ENCODE data around the gene RIBC2. TPM values are rescaled to one million over a fixed set of nuclear protein-coding genes. Genes with fewer than 3 reads are reported as not detected.

The RIBC2 gene
- total and polyA plus RNA-seq, 2 of the 13 experiments (the other 11 are each of a cell fraction or from before 2014, with no cell fraction given), result 0.55 TPM; not detected in 1

Other genes starting within 250 kb of the RIBC2 start
- gene NUP50, start 249.8 kb upstream of the RIBC2 start, total RNA-seq (2016; rRNA removed; fragmentation: Illumina TruSeq; extraction: Trizol), result 52.4 and 71.0 TPM in 2 replicates
- 14.1 and 14.2 TPM in 2 replicates for gene NUP50, start 249.8 kb upstream of the RIBC2 start, polyA plus RNA-seq (2011; rRNA removed)
- gene KIAA0930, start 172.8 kb upstream of the RIBC2 start, total RNA-seq (2016; rRNA removed; fragmentation: Illumina TruSeq; extraction: Trizol), result 25.5 and 27.0 TPM in 2 replicates
- 38.2 and 46.3 TPM in 2 replicates for gene KIAA0930, start 172.8 kb upstream of the RIBC2 start, polyA plus RNA-seq (2011; rRNA removed)
- gene UPK3A, start 128.7 kb upstream of the RIBC2 start, total RNA-seq (2016; rRNA removed; fragmentation: Illumina TruSeq; extraction: Trizol), result 10.0 and 10.5 TPM in 2 replicates
- gene UPK3A, start 128.7 kb upstream of the RIBC2 start, polyA plus RNA-seq (2011; rRNA removed), result 12.2 and 13.8 TPM in 2 replicates
- 26.4 and 36.7 TPM in 2 replicates for gene FAM118A, start 103.8 kb upstream of the RIBC2 start, total RNA-seq (2016; rRNA removed; fragmentation: Illumina TruSeq; extraction: Trizol)
- 48.2 TPM in 2 replicates for gene FAM118A, start 103.8 kb upstream of the RIBC2 start, polyA plus RNA-seq (2011; rRNA removed)
- not detected in 2 replicates for gene SMC1B, start 94 bp upstream of the RIBC2 start, total RNA-seq (2016; rRNA removed; fragmentation: Illumina TruSeq; extraction: Trizol)
- not detected in 2 replicates for gene SMC1B, start 94 bp upstream of the RIBC2 start, polyA plus RNA-seq (2011; rRNA removed)
- gene FBLN1, start 89.2 kb downstream of the RIBC2 start, total RNA-seq (2016; rRNA removed; fragmentation: Illumina TruSeq; extraction: Trizol), result 21.6 and 37.3 TPM in 2 replicates
- 103 and 108 TPM in 2 replicates for gene FBLN1, start 89.2 kb downstream of the RIBC2 start, polyA plus RNA-seq (2011; rRNA removed)

All from HepG2 (cell line).